Sigmoid colon (tissue), 7 donors: Measurements from ENCODE around the gene TMOD2. TPM values are rescaled to one million over a fixed set of nuclear protein-coding genes. Genes with fewer than 3 reads are reported as not detected.

Source experiments
- DNase-seq: peaks from one replicate; pipeline ENCODE4 v3.0.0-alpha.2; 2019
- H3K27ac ChIP-seq, 4 donors: fragments of 200-600 bp; sonication (generic); one replicate each; pipeline ENCODE4 v1.5.1; 2016 to 2019; ENCODE audit warnings: mild to moderate bottlenecking in 1 of 4
- H3K27me3 ChIP-seq, 3 donors: fragments of 200-600 bp; sonication (generic); one replicate each; pipeline ENCODE4 v1.5.1; 2019; ENCODE audit warnings: mild to moderate bottlenecking in 1 of 3
- H3K36me3 ChIP-seq, 4 donors: fragments of 200-600 bp; sonication (generic); one replicate each; pipeline ENCODE4 v1.5.1; 2016 to 2019
- H3K4me1 ChIP-seq, 4 donors: fragments of 200-600 bp; sonication (generic); one replicate each; pipeline ENCODE4 v1.5.1; 2017 to 2019
- H3K4me3 ChIP-seq, 4 donors: fragments of 200-600 bp; sonication (generic); one replicate each; pipeline ENCODE4 v1.5.1; 2017 to 2019; ENCODE audit warnings: mild to moderate bottlenecking in 2 of 4, moderate library complexity in 1 of 4
- H3K9me3 ChIP-seq, 4 donors: fragments of 200-600 bp in 3 of 4; sonication (generic) in 3 of 4; one replicate each; pipeline versions ENCODE4 v1.5.1 to v1.6.1; 2013 to 2019
- CTCF ChIP-seq, 4 experiments: fragments of 450-650 bp in 3 of 4; fragments of 200-600 bp in 1 of 4; IDR thresholded peaks; one replicate each; pipeline ENCODE4 v1.5.1; 2016 to 2019; ENCODE audit warnings: antibody characterized with exemption in 4 of 4, mild to moderate bottlenecking in 3 of 4, moderate library complexity in 2 of 4
- EP300 ChIP-seq, 4 donors: sonication (generic); formaldehyde crosslinking; IDR thresholded peaks; one replicate each; pipeline ENCODE4 v1.6.1; 2017; ENCODE audit warnings: antibody characterized with exemption in 4 of 4
- POLR2A ChIP-seq, 2 donors: fragments of 450-650 bp; IDR thresholded peaks; one replicate each; pipeline ENCODE4 v1.6.1; 2016; ENCODE audit warnings: antibody characterized with exemption in 2 of 2, mild to moderate bottlenecking in 2 of 2, moderate library complexity in 2 of 2
- POLR2AphosphoS5 ChIP-seq, 4 donors: sonication (generic); formaldehyde crosslinking; IDR thresholded peaks; one replicate each; pipeline ENCODE4 v1.6.1; 2017; ENCODE audit warnings: antibody characterized with exemption in 4 of 4
- WGBS, 2 donors: extraction: QIAGEN DNeasy Blood & Tissue Kit; methylation state at CpG; one replicate each; pipeline ENCODE4 v1.1.7; 2013; 5-methylcytosine and 5-hydroxymethylcytosine counted together
- intact Hi-C: fragments of 100-400 bp; cut with DNase I; formaldehyde crosslinking; loops from one replicate; pipeline ENCODE4 v1.15.1; 2023
- polyA plus RNA-seq, 3 donors: library from polyadenylated mRNA; stranded (reverse); fragments of 200-250 nt; gene quantifications; one replicate each; pipeline ENCODE4 v1.2.3, GENCODE V29; 2013
- total RNA-seq, 4 donors: library from RNA; depleted of rRNA; stranded (reverse); fragments of >200 nt; gene quantifications; one replicate each; pipeline ENCODE4 v1.1.0, GENCODE V29; 2016
- donor health status: healthy with polysubstance abuse.
- donor health status: Bipolar disorder and iron deficiency.
- donor health status: healthy.

The TMOD2 gene
- total and polyA plus RNA-seq, 7 donors, result 1.4 to 32.5 (median 18.1) TPM

- 94 to 96% methylated on average over 1 of the region's 1 CpG for WGBS, 2 donors
- Histone ChIP-seq H3K27ac (no peak overlapping the region), H3K9me3 (no peaks in the 10 kb centered on the region), H3K36me3 (peaks cover 0 to 45% (median 5%) of the 10 kb centered on the region in 4 donors), H3K27me3 (no peaks in the 10 kb centered on the region), H3K4me1 (peaks cover 0 to 1% (median 0%) of the 10 kb centered on the region in 4 donors), H3K4me3 (no peak overlapping the region)
- TF ChIP-seq POLR2AphosphoS5 (IDR thresholded peaks at IDR 0.05), result no peak
- TF ChIP-seq EP300 (IDR thresholded peaks at IDR 0.05), result no peak
- TF ChIP-seq CTCF (IDR thresholded peaks at IDR 0.05), result no peak
- no peak for TF ChIP-seq POLR2A (IDR thresholded peaks at IDR 0.05)
- DNase-seq, result no peak
- intact Hi-C loops, result no loop called here
Observed at GRCh38 chr15:51798281-51798680, 46.9 kb downstream of the TMOD2 start.

DNA sequence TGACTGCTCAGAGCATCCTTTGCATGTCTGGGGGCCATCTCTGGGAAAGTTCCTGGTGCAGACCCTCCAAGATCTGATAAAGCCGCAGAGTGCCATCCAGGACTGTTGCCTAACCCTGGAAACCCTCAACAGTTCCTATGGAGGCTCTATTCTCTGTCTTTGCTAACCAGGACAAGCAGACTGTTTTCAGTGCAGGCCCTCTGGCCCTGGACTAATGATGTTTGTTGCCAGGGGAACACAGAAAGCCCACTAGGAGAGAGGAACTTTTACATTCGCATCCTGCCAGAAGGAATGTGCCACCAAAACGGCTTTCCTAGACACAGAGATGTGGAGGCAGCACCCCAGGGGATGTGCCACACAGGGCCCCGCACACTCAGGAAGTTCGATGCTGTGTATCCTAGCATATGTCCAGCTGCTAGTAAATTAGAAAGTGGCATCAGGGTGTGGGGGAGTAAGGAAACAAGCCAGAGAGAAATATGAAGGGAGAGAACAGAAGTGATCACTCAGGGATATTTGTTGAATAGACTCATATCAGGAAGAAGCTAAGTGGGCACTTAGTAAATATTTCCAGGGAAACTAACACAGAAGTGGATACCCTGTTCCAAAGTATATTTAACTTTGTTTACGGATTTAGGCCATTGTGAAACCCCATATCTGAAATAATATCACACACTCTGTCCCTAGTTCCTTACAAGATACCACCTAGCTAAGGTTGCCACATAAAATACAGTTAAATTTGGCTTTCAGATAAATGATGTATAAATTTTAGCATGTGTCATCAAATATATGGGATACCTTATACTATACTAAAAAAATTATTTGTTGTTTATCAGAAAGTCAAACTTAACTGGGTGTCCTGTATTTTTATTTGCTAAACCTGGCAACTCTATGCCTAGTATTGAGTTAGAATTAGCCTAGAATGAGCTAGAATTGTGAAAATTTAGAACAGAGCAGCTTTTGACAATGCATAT is 48.2 kb downstream of the TMOD2 start:
- Histone ChIP-seq H3K27ac (no peak overlapping the region), H3K27me3 (no peaks in the 10 kb centered on the region), H3K4me1 (no peaks in the 10 kb centered on the region), H3K4me3 (no peak overlapping the region), H3K9me3 (no peaks in the 10 kb centered on the region), H3K36me3 (peaks cover 0 to 45% (median 5%) of the 10 kb centered on the region in 4 donors)
- TF ChIP-seq POLR2AphosphoS5 (IDR thresholded peaks at IDR 0.05), result no peak
- TF ChIP-seq EP300 (IDR thresholded peaks at IDR 0.05), result no peak
- no peak for TF ChIP-seq CTCF (IDR thresholded peaks at IDR 0.05)
- no peak for TF ChIP-seq POLR2A (IDR thresholded peaks at IDR 0.05)
- intact Hi-C loops, result no loop called here
- 89 to 90% methylated on average over 6 of the region's 6 CpGs for WGBS, 2 donors
- no peak for DNase-seq

DNA sequence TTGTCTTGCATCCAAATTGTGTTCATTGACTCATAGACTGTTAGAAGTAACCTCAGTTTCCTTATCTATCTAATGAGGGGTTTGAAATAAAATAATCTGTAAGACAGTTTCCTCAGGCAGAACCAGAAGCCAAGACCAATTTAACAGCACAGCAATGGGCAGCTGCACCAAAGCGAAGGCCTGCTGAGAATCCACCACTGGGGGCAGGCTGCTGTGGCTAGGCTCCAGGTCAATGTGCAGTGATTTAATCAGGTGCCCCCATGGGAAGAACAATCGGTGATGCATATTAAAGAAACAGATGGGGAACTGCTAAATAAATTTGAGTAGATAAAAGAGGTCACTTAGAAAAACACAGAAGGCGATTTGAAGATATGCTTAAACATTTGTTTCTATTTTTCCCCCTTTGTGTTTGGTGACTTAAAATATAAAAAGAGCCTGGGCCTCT is 50.0 kb downstream of the TMOD2 start:
- H3K4me3 ChIP-seq, result no peak overlapping the region
- no peak for TF ChIP-seq POLR2AphosphoS5 (IDR thresholded peaks at IDR 0.05)
- TF ChIP-seq CTCF (IDR thresholded peaks at IDR 0.05), result peak in 1 of 4 experiments; percentile 14
- H3K36me3 ChIP-seq, result peaks cover 0 to 62% (median 10%) of the 10 kb centered on the region in 4 donors
- no peaks in the 10 kb centered on the region for H3K4me1 ChIP-seq
- H3K9me3 ChIP-seq, result no peaks in the 10 kb centered on the region
- no peak overlapping the region for H3K27ac ChIP-seq
- H3K27me3 ChIP-seq, result no peaks in the 10 kb centered on the region
- DNase-seq, result no peak
- intact Hi-C loops, result no loop called here
- WGBS, 2 donors, result 63 to 70% methylated on average over 3 of the region's 3 CpGs

- intact Hi-C loops, result no loop called here
- TF ChIP-seq EP300 (IDR thresholded peaks at IDR 0.05) (no peak), POLR2AphosphoS5 (IDR thresholded peaks at IDR 0.05) (no peak), POLR2A (IDR thresholded peaks at IDR 0.05) (no peak), CTCF (IDR thresholded peaks at IDR 0.05) (no peak)
Observed at GRCh38 chr15:51802593-51802992, 51.2 kb downstream of the TMOD2 start.

More at GRCh38 chr15:51802593-51802992, 51.2 kb downstream of the TMOD2 start:
- 90 to 93% methylated on average over 5 of the region's 5 CpGs for WGBS, 2 donors
- Histone ChIP-seq H3K9me3 (no peaks in the 10 kb centered on the region), H3K27ac (no peak overlapping the region), H3K4me3 (no peak overlapping the region), H3K36me3 (peaks cover 0 to 74% (median 20%) of the 10 kb centered on the region in 4 donors), H3K4me1 (no peaks in the 10 kb centered on the region), H3K27me3 (no peaks in the 10 kb centered on the region)
- DNase-seq, result no peak
